NCI-H2227 (cell line): Measurements from ENCODE around the gene COL17A1.
A peak's percentile ranks its signal among the peaks of the same experiment; 100 is the strongest.

Experiments used
- DNase-seq: peaks from one replicate; lab custom pipeline; 2025; ENCODE audit not compliant: unreplicated experiment; lab: John Stamatoyannopoulos, UW

The COL17A1 gene

GRCh38 chr10:104085801-104086400, at the start of gene COL17A1:
TSS of gene COL17A1 (minus strand) at chr10:104085880. CDS start at chr10:104080673, 5,207 bp downstream.
- no peak for DNase-seq

- DNase-seq, result no peak
These were observed 44.4 kb upstream of the COL17A1 start for GRCh38 chr10:104130041-104130440.

GRCh38 chr10:104128214-104128613, 42.5 kb upstream of the COL17A1 start:
- DNase-seq, result no peak

GRCh38 chr10:104127411-104127810, 41.7 kb upstream of the COL17A1 start:
- peak; percentile 27 for DNase-seq

- no peak for DNase-seq
These were observed 37.7 kb upstream of the COL17A1 start for GRCh38 chr10:104123397-104123796.

GRCh38 chr10:104122225-104123107, 36.8 kb upstream of the COL17A1 start:
- DNase-seq, result peak; percentile 58

GRCh38 chr10:104121485-104122224, 36.0 kb upstream of the COL17A1 start, which contains the start of gene SFR1:
TSS of gene SFR1 (plus strand) at chr10:104122171. CDS start at chr10:104122184, 13 bp downstream.
- peak; percentile 98 for DNase-seq

GRCh38 chr10:104120903-104121484, 35.3 kb upstream of the COL17A1 start:
- peak; percentile 62 for DNase-seq

GRCh38 chr10:104120512-104120902, 34.8 kb upstream of the COL17A1 start:
- DNase-seq, result no peak

GRCh38 chr10:104119996-104120395, 34.3 kb upstream of the COL17A1 start:
- DNase-seq, result no peak

GRCh38 chr10:104117839-104118323, 32.2 kb upstream of the COL17A1 start:
- peak; percentile 8 for DNase-seq

GRCh38 chr10:104113376-104113956, 27.8 kb upstream of the COL17A1 start:
- no peak for DNase-seq

GRCh38 chr10:104109908-104110662, 24.4 kb upstream of the COL17A1 start:
- DNase-seq, result no peak

- no peak for DNase-seq
These were observed 19.2 kb upstream of the COL17A1 start for GRCh38 chr10:104104926-104105325.

GRCh38 chr10:104104418-104104817, 18.7 kb upstream of the COL17A1 start:
- no peak for DNase-seq

GRCh38 chr10:104103956-104104355, 18.3 kb upstream of the COL17A1 start:
- DNase-seq, result no peak

- DNase-seq, result no peak
These were observed 16.2 kb upstream of the COL17A1 start for GRCh38 chr10:104101902-104102301.

GRCh38 chr10:104100795-104101194, 15.1 kb upstream of the COL17A1 start:
- DNase-seq, result no peak

GRCh38 chr10:104099941-104100340, 14.3 kb upstream of the COL17A1 start:
- no peak for DNase-seq

- DNase-seq, result no peak
These were observed 13.6 kb upstream of the COL17A1 start for GRCh38 chr10:104099269-104099668.
